Endothelial cell of hepatic sinusoid (primary cell): ENCODE results near the gene CACNB1.
"Not testable (repeated sequence)": the region's sequence is repeated elsewhere in the genome, so short reads cannot be mapped to it uniquely, and the experiment has no call there.

ENCODE experiments used
- in situ Hi-C: cut with HindIII; loops from 2 replicates; pipeline ENCODE4 v1.10.0; 2017; ENCODE audit warnings: low sequenced_read_pairs

The CACNB1 gene

DNA sequence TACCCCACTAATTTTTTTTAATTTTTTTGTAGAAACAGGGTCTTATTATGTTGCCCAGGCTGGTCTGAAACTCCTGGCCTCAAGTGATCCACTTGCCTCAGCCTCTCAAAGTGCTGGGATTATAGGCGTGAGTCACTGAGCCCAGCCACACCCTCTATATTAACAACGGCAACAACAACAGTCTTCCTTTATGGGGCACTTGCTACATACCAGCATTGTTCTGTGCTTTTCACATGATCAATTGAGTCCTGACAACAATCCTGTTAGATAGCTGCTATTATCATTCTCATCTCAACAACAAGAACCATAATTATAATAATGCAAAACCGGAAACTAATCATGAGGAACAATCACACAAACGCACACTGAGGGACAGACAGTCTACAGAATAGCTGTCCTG lies 18.9 kb downstream of the CACNB1 start:
- in situ Hi-C loops = loop anchor here (25.0 kb wide), 1 partner anchor 116 kb away; no protein-coding TSS in a partner anchor

DNA sequence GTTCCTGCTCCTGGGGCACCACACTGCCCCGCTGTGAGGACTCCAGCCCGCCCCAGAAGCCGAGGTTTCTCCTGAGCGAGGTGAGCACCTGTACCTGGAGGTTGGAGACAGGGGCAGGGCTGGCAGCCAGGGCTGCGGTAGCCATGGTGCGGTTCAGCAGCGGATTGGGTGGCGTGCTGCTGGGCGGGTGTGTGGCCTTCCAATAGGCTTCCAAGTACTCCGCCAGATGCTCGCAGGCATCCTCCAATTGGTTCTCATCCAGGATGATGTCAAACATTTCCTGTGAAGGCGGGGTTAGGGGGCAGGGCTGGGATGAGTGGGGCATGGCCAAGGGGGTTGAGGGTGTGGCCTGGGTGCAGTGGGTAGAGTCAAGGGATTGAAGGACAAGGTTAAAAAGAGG lies 20.2 kb downstream of the CACNB1 start:
- in situ Hi-C loops = loop anchor here (25.0 kb wide), 1 partner anchor 115 kb away; no protein-coding TSS in a partner anchor

GRCh38 chr17:39175695-39176093 lies 21.8 kb downstream of the CACNB1 start:
- in situ Hi-C loops = loop anchor here (25.0 kb wide), 1 partner anchor 113 kb away; no protein-coding TSS in a partner anchor

DNA sequence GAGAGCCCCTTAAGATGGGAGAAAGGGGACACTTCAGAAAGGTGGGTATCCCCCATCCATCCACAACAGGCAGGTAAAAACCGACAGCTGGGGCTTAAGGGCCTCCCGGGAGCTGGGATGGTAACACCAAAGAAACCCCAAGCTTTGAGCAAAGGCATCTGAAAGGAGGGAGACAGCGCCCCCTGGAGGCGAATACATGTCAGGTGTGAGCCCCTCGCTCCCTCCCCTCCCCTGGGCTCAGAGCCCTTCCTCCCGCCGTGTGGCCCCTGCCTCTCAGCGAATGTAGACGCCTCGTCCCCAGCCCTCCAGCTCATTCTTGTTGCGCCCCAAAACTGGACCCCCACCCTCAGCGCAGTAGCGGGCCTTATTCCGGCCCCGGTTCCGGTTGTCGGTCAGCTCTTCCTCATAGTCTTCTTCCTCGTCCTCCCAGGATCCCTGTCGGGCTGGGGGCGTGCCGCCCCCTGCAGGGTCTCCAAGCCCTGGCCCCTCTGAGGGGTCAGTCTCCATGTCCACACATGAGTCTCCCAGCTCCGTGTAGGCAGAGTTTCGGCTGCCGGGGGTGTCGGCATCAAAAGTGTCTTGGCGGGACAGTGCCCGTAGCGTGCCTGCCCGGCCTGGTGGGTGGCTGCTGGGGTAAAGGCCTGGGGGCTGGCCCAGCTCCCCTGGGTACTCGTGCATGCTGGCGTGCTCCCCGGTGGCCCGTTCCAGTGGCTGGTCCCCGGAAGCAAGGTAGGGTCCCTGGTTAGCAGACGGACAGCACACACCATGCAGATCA lies 22.4 kb downstream of the CACNB1 start:
- in situ Hi-C loops = loop anchor here (25.0 kb wide), 1 partner anchor 113 kb away; no protein-coding TSS in a partner anchor

GRCh38 chr17:39173526-39174274 lies 23.8 kb downstream of the CACNB1 start:
- in situ Hi-C loops = no loop called here

DNA sequence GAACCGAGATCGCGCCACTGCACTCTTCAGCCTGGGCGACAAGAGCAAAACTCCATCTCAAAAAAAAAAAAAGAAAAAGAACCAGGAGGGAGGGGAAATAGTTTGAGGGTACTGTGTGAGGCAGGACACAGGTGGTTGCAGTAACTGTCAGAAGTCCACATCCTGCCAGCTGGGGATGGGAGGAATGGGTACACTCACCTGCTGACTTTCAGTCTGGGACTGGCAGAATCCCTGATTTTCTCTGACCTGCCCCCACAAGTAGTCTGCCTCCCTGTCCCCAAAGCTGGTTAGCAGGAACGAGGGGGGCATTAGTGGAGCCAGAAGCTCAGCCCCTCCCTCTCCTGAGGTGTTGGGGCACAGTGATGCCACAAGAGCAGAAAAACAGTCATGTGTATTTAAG lies 24.4 kb downstream of the CACNB1 start:
- in situ Hi-C loops = no loop called here

DNA sequence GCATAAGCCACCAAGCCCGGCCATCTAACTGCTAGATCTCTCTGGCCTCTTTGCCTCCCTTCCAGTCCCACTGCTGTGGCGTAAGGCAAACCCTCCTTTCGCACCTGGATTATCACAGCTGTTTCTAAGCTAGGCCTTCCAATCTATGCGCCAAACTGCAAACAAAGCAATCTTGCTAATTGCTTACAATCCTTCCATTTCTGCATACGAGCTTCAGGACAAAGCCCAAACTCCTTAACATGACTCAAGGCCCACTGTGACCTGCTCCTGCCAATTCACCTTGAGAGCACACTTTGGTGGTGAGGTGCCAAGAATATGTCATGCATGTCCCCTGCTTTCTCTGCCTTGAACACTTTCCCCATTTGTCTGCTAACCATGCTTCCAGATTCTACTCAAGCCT lies 25.5 kb downstream of the CACNB1 start:
- in situ Hi-C loops = no loop called here

GRCh38 chr17:39170558-39170957 lies 26.9 kb downstream of the CACNB1 start:
- in situ Hi-C loops = no loop called here

DNA sequence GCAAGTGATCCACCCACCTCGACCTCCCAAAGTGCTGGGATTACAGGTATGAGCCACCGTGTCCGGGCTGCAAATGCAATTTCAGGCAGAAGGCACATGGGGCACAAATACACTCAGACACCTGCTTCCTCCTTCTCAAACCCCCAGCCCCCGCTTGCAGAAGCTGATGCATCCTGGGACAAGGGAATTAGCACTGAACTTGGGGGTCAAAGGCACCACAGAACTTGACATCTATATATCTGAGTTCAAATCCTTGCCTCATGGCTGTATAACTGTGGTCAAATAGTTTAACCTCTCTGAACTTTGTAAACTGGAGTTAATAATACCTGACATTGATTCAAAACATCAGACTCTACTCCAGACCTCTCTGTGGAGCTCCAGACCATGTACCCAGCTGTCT lies 27.4 kb downstream of the CACNB1 start:
- in situ Hi-C loops = no loop called here

- in situ Hi-C loops = no loop called here
These were observed 28.0 kb downstream of the CACNB1 start for GRCh38 chr17:39169518-39169917.

- in situ Hi-C loops = no loop called here
These were observed 28.4 kb downstream of the CACNB1 start for GRCh38 chr17:39169101-39169500.

- in situ Hi-C loops = not testable (repeated sequence)
These were observed 29.0 kb downstream of the CACNB1 start for GRCh38 chr17:39168503-39168902.

DNA sequence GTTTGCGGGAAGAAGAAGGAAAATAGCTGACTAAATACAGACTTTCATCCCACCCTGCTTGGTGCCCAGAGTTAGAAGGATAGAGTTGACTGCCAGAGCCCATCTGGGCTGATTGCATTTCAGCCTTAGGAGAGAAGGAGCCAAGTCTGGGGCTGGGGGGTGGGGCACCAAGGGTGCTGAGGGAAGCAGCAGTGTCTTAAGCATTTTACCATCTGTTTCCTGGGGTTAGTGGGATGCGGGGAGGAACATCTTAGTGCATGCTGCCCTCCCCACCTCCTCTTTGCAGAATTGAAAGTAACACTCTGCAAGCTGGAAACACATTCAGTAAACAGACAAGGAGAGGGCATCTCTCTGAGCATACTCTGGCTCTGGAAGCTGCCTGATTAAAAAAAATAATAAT lies 30.0 kb downstream of the CACNB1 start:
- in situ Hi-C loops = no loop called here

GRCh38 chr17:39166437-39167335 lies 30.8 kb downstream of the CACNB1 start:
- in situ Hi-C loops = no loop called here

DNA sequence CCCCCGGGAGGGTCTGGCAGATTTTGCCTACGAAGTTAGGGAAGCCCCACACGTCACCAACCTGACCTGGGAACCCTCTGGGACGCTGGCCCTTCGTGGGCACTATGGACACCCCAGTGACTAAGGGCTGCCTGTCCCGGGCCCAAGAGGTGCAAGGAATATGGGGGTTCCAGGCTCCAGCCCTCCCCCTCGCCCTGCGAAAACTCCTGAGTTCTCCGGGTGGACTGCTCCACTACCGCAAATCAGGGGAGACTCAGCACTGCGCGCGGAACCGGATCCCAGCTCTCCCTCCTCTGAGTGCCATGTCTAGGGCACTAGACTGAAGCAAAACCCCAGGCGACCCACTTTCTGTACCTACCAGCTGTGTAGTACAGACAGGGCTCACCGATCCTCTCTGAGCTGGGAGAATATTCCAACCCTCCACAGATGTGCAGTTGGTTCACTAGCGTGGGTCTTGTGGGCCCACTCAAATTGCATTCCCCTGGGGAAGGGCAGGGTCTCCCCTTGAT lies 31.6 kb downstream of the CACNB1 start, which contains the start of gene ARL5C:
Gene ARL5C, minus strand, starts transcription at position 321 of the 509 bp plus-strand sequence. CDS start 401 bp downstream, outside the sequence.
- in situ Hi-C loops = no loop called here

GRCh38 chr17:39165178-39165840 lies 32.2 kb downstream of the CACNB1 start:
- in situ Hi-C loops = no loop called here

GRCh38 chr17:39164675-39165143 lies 32.8 kb downstream of the CACNB1 start:
- in situ Hi-C loops = no loop called here

DNA sequence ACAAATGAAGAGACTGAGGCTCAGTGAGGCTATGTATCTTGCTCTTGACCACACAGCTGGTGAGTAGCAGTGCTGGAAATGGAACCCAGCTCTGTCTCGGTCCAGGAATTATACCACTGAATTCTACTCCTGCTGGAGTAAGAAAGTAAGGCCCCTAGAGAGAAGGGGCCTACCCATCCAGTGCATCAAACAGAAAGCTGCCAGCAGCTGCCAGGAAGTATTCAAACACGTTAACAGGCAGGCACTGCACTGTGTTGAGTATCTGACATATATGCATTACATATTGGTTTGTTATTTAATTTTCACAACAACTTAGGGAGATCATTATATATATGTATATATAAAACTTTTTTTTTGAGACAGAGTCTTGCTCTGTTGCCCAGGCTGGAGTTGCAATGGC lies 35.5 kb downstream of the CACNB1 start:
- in situ Hi-C loops = no loop called here

GRCh38 chr17:39158623-39159022 lies 38.8 kb downstream of the CACNB1 start:
- in situ Hi-C loops = no loop called here

GRCh38 chr17:39156491-39156890 lies 41.0 kb downstream of the CACNB1 start:
- in situ Hi-C loops = no loop called here
